Activated naive CD8-positive, alpha-beta T cell treated with anti-CD3 and anti-CD28 coated beads for 36 hours (primary cell): Measurements from ENCODE around the gene STAT5B. TPM values are rescaled to one million over a fixed set of nuclear protein-coding genes. Genes with fewer than 3 reads are reported as not detected.
"Not testable (repeated sequence)": the region's sequence is repeated elsewhere in the genome, so short reads cannot be mapped to it uniquely, and the experiment has no call there.

Experiments
- DNase-seq: peaks from one replicate; pipeline ENCODE4 v3.0.0; 2021
- H3K27ac Mint-ChIP-seq: one replicate; pipeline ENCODE4 v1.8.0; 2022; ENCODE audit warnings: mild to moderate bottlenecking, moderate library complexity, mixed read lengths
- H3K27me3 Mint-ChIP-seq: one replicate; pipeline ENCODE4 v1.8.0; 2022; ENCODE audit warnings: mild to moderate bottlenecking, mixed read lengths
- H3K36me3 Mint-ChIP-seq: one replicate; pipeline ENCODE4 v1.8.0; 2021; ENCODE audit warnings: mild to moderate bottlenecking, mixed read lengths
- H3K4me1 Mint-ChIP-seq: one replicate; pipeline ENCODE4 v1.8.0; 2021; ENCODE audit warnings: mixed read lengths
- H3K4me3 Mint-ChIP-seq: one replicate; pipeline ENCODE4 v1.8.0; 2022; ENCODE audit warnings: mild to moderate bottlenecking, moderate library complexity, mixed read lengths
- H3K9me3 Mint-ChIP-seq: one replicate; pipeline ENCODE4 v1.8.0; 2022; ENCODE audit warnings: mixed read lengths
- total RNA-seq, 2 experiments: library from RNA; stranded (reverse); gene quantifications; one replicate each; pipeline ENCODE4 v1.2.3, GENCODE V29; 2021

STAT5B gene
- total RNA-seq, 2 experiments from 2014 or later = 60.7 to 68.6 TPM

GRCh38 chr17:42311240-42312034, 35.2 kb upstream of the STAT5B start:
- H3K9me3 Mint-ChIP-seq = no peaks in the 10 kb centered on the region
- H3K4me3 Mint-ChIP-seq = peak overlapping the region; percentile 64
- H3K27ac Mint-ChIP-seq = peak overlapping the region; percentile 92
- peak; percentile 25 for DNase-seq
- H3K27me3 Mint-ChIP-seq = no peaks in the 10 kb centered on the region
- H3K36me3 Mint-ChIP-seq = peaks cover 55% of the 10 kb centered on the region
- peaks cover 69% of the 10 kb centered on the region for H3K4me1 Mint-ChIP-seq

- Mint-ChIP-seq H3K9me3 (no peaks in the 10 kb centered on the region), H3K4me1 (peaks cover 68% of the 10 kb centered on the region), H3K27me3 (no peaks in the 10 kb centered on the region), H3K36me3 (peaks cover 56% of the 10 kb centered on the region), H3K27ac (peak overlapping the region; percentile 92), H3K4me3 (peak overlapping the region; percentile 52)
- DNase-seq = peak; percentile 36
These were observed 34.6 kb upstream of the STAT5B start for GRCh38 chr17:42310787-42311215.

DNA sequence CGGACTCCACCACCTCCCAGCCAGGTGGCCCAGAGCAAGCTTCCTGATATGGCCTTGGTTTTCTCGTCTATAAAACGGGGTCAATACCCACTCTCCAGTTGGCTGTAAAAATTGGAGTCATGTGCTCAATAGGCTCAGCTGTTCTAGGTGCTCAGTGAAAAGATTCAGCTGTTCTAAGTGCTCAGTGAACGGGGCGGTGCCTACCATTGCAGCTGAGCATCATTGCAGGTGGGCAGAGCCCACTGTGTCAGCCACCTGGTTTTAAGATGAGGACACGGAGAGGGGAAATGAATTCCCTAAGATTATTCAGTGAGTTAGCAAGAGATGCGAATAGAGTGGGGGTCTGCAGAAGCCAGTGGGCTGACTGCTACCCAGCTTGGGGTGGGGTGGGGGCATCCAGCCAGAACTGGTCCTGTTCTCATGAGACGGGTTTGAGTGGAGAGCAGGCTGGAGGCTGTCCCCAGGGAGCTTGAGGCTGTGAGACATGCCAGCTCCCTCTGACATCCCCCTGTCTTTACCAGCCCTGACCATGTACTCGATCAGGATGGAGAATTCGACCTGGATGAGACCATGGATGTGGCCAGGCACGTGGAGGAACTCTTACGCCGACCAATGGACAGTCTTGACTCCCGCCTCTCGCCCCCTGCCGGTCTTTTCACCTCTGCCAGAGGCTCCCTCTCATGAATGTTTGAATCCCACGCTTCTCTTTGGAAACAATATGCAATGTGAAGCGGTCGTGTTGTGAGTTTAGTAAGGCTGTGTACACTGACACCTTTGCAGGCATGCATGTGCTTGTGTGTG, 34.0 kb upstream of the STAT5B start:
- H3K4me1 Mint-ChIP-seq = peaks cover 62% of the 10 kb centered on the region
- peak overlapping the region; percentile 52 for H3K4me3 Mint-ChIP-seq
- peaks cover 52% of the 10 kb centered on the region for H3K36me3 Mint-ChIP-seq
- peak overlapping the region; percentile 92 for H3K27ac Mint-ChIP-seq
- no peaks in the 10 kb centered on the region for H3K27me3 Mint-ChIP-seq
- no peaks in the 10 kb centered on the region for H3K9me3 Mint-ChIP-seq
- DNase-seq = no peak

DNA sequence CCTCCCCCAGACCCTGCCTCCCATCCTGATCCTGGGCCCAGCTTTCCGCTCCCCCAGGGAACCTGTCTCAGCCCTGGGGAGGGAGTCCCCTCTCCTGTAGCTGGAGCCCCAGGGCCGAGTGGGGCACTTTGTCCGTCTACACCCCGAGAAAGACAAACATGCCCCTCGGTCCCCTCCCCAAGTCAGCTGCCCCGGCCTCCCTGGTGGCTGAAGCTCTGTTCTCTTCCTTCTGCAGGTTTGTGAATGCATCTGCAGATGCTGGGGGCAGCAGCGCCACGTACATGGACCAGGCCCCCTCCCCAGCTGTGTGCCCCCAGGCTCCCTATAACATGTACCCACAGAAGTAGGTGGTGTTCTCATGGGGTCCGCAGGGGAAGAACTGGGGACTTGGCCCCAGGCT, 33.0 kb upstream of the STAT5B start:
- Mint-ChIP-seq H3K36me3 (peaks cover 57% of the 10 kb centered on the region), H3K27ac (peak overlapping the region; percentile 56), H3K4me1 (peaks cover 59% of the 10 kb centered on the region), H3K27me3 (no peaks in the 10 kb centered on the region), H3K9me3 (no peaks in the 10 kb centered on the region), H3K4me3 (no peak overlapping the region)
- DNase-seq = no peak

DNA sequence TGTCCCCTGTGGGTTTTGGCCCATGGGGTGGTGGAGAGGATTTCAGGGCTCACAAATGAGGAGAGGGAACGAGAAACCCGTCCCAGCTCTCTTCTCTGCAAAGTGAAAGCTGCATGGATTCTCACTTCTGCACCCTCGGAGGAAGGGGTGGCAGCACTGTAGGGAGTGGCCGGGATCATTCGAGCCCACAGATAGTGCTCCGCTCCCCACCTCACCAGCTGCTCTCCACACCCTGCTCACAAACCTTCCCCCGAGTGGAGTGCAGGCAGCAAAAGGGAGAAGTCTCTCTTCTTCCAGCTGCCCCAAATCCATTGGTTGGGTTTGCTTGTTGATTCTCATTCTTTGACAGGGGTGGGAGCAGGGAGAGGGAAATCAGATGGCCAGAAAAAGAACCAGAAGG, 32.3 kb upstream of the STAT5B start:
- Mint-ChIP-seq H3K27ac (peak overlapping the region; percentile 54), H3K9me3 (no peaks in the 10 kb centered on the region), H3K36me3 (peaks cover 57% of the 10 kb centered on the region), H3K4me3 (no peak overlapping the region), H3K27me3 (no peaks in the 10 kb centered on the region), H3K4me1 (peaks cover 57% of the 10 kb centered on the region)
- DNase-seq = no peak

DNA sequence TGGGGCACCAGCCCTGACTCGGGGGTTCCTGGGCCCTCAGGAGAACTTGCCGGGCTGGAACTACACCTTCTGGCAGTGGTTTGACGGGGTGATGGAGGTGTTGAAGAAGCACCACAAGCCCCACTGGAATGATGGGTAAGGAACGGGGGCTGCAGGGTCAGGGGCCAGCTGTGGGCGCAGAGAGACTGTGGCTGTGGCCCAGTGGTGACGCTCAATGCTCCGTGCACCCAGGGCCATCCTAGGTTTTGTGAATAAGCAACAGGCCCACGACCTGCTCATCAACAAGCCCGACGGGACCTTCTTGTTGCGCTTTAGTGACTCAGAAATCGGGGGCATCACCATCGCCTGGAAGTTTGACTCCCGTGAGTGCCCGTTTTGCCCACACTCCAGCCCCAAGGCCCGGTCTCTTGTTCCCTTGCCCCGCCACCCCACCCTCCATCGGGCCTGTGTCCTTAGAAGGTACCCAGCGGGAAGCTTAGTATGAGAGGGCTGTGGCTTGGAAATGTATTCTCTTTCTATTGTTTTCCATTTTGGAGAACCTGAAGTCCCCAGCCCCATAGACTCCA, 31.3 kb upstream of the STAT5B start:
- H3K27me3 Mint-ChIP-seq = no peaks in the 10 kb centered on the region
- peaks cover 49% of the 10 kb centered on the region for H3K4me1 Mint-ChIP-seq
- no peak for DNase-seq
- no peaks in the 10 kb centered on the region for H3K9me3 Mint-ChIP-seq
- H3K4me3 Mint-ChIP-seq = no peak overlapping the region
- peaks cover 59% of the 10 kb centered on the region for H3K36me3 Mint-ChIP-seq
- no peak overlapping the region for H3K27ac Mint-ChIP-seq

DNA sequence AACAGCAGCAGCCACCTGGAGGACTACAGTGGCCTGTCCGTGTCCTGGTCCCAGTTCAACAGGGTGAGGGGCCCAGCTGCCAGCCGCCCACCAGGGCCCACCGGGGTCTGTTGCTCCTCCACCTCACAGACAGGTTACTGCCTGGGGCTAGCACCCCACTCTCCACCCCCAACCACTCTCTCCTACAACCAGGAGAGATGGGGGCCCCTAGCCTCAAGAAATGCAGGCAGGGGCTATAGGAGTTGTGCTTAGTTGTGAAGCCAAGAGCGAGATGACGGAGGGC, 30.1 kb upstream of the STAT5B start:
- Mint-ChIP-seq H3K9me3 (no peaks in the 10 kb centered on the region), H3K36me3 (peaks cover 63% of the 10 kb centered on the region), H3K27me3 (no peaks in the 10 kb centered on the region), H3K4me3 (no peak overlapping the region), H3K27ac (peak overlapping the region; percentile 60), H3K4me1 (peaks cover 40% of the 10 kb centered on the region)
- DNase-seq = no peak

GRCh38 chr17:42305543-42306384, 29.6 kb upstream of the STAT5B start:
- peak overlapping the region; percentile 60 for H3K27ac Mint-ChIP-seq
- DNase-seq = no peak
- no peaks in the 10 kb centered on the region for H3K9me3 Mint-ChIP-seq
- peaks cover 35% of the 10 kb centered on the region for H3K4me1 Mint-ChIP-seq
- no peak overlapping the region for H3K4me3 Mint-ChIP-seq
- H3K27me3 Mint-ChIP-seq = no peaks in the 10 kb centered on the region
- peaks cover 64% of the 10 kb centered on the region for H3K36me3 Mint-ChIP-seq

DNA sequence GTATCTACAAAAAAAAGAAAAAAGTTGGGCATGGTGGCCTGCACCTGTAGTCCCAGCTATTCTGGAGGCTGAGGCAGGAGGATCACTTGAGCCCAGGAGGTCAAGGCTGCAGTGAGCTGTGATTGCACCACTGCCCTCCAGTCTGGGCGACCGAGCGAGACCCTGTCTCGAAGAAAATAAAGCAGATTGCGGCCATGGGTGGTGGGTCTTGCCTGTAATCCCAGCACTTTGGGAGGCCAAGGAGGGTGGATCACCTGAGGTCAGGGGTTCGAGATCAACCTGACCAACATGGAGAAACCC, 28.8 kb upstream of the STAT5B start:
- H3K9me3 Mint-ChIP-seq, H3K27ac Mint-ChIP-seq, H3K4me3 Mint-ChIP-seq, DNase-seq, H3K27me3 Mint-ChIP-seq: not testable (repeated sequence)
- peaks cover 57% of the 10 kb centered on the region for H3K36me3 Mint-ChIP-seq
- peaks cover 27% of the 10 kb centered on the region for H3K4me1 Mint-ChIP-seq

- no peak for DNase-seq
- Mint-ChIP-seq H3K9me3 (no peaks in the 10 kb centered on the region), H3K4me3 (no peak overlapping the region), H3K36me3 (peaks cover 56% of the 10 kb centered on the region), H3K27ac (peak overlapping the region; percentile 70), H3K4me1 (peaks cover 21% of the 10 kb centered on the region), H3K27me3 (no peaks in the 10 kb centered on the region)
These were observed 28.2 kb upstream of the STAT5B start for GRCh38 chr17:42304187-42305030.

DNA sequence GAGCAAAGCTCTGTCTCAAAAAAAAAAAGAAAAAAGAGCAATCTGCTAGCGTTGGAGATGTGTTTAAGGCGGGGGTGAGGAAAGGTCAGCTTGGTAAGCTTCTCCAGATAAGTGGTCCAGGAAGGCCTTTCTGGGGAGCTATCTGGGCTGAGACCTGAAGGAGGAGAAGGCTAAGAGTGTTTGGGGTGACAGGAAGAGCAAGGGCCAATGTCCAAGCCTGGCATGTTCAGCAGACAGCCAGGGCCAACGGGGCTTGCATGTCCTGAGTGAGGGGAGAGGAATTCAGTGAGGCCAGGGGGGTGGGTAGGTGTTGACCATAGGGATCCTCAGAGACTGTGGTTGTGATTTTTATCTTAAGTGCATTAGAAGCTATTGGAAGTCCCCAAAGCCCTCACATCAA, 27.5 kb upstream of the STAT5B start:
- Mint-ChIP-seq H3K27me3 (no peaks in the 10 kb centered on the region), H3K27ac (no peak overlapping the region), H3K9me3 (no peaks in the 10 kb centered on the region), H3K4me3 (no peak overlapping the region), H3K36me3 (peaks cover 56% of the 10 kb centered on the region), H3K4me1 (peaks cover 18% of the 10 kb centered on the region)
- no peak for DNase-seq

DNA sequence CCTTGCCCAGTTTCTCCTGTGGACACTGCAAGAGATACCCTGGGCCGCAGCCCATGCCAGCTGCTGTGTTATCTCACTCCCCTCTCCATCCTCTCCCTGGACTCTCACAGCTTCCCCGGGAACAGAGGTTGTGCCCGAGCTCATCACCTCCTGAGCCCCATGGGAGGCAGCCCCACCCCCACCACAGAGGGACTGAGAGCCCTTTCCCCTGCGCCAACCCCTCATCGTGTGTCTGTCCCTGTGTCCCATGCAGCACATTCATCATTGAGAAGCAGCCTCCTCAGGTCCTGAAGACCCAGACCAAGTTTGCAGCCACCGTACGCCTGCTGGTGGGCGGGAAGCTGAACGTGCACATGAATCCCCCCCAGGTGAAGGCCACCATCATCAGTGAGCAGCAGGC, 24.8 kb upstream of the STAT5B start:
- Mint-ChIP-seq H3K36me3 (peaks cover 46% of the 10 kb centered on the region), H3K4me3 (no peak overlapping the region), H3K27me3 (no peaks in the 10 kb centered on the region), H3K9me3 (no peaks in the 10 kb centered on the region), H3K27ac (no peak overlapping the region), H3K4me1 (peaks cover 12% of the 10 kb centered on the region)
- DNase-seq = no peak

DNA sequence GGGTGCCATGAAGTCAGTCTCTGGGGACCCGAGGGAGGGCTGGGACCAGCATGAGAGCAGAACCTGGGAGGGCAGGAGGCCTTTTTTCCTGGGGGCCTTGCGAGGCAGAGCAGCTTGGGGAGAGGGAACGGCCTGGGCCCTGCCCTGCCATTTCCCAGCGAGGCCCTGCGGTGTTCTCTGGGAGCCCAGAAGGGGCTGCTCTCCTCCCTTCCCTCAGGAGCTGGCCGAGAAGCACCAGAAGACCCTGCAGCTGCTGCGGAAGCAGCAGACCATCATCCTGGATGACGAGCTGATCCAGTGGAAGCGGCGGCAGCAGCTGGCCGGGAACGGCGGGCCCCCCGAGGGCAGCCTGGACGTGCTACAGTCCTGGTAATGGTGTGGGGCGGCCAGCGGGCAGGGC, 23.7 kb upstream of the STAT5B start:
- not testable (repeated sequence) for H3K9me3 Mint-ChIP-seq, DNase-seq, H3K27ac Mint-ChIP-seq, H3K4me3 Mint-ChIP-seq, H3K4me1 Mint-ChIP-seq, H3K27me3 Mint-ChIP-seq
- peaks cover 48% of the 10 kb centered on the region for H3K36me3 Mint-ChIP-seq

DNA sequence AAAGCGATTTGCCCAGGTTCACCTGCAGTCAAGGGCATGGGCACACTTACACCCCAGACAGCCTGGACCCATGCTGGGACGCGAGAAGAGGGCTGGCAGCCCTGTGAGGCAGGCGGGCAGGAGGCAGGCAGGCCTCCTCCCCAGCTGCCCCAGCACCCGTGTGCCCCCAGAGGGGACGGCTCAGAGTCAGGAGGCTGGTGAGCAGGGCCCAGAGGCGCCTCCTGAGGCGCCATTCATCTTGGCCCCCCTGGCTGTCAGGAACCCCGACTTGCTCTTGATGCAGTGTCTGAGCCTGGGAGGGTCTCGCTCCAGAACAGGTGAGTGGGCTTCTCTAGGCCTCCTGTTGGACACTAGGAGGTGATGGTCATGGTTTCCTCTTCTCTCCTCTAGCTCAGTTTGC, 23.2 kb upstream of the STAT5B start:
- DNase-seq, H3K27ac Mint-ChIP-seq, H3K9me3 Mint-ChIP-seq, H3K4me3 Mint-ChIP-seq, H3K27me3 Mint-ChIP-seq, H3K4me1 Mint-ChIP-seq: not testable (repeated sequence)
- H3K36me3 Mint-ChIP-seq = peaks cover 42% of the 10 kb centered on the region
